Measurements from ENCODE around the gene MS4A2.
"Not testable (repeated sequence)": the region's sequence is repeated elsewhere in the genome, so short reads cannot be mapped to it uniquely, and the experiment has no call there.

MS4A2 gene

DNA sequence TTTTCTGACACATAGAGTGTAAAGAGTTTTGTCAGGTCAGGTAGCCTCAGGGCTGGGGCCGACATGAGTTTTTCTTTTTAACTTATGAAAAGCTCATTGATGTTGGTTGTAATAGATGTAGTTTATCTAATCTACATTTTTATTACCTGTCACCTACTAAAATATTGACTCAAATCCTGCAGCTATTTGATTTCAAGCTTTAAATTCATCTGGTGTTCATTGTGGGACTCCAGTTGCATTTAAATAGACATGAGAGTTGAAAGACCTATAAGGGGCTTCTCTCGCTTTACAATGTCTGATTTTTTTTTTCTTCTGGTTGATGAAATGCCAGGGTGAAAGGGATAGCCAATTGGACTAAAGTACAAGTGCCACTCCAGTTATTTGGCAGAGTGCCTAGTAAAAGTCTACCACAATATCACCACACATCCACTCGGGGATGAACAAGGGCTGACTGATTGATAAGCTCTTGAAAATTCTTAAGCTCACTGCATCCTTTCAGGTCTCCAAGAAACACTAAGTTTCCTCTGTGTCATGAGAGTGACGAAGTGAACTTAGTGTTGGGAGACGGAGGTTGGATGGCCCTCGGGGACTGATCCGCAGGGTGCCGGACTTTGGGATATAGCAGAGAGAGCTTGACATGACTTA lies 16.1 kb downstream of the MS4A2 start:
- not testable (repeated sequence) for DNase-seq

DNA sequence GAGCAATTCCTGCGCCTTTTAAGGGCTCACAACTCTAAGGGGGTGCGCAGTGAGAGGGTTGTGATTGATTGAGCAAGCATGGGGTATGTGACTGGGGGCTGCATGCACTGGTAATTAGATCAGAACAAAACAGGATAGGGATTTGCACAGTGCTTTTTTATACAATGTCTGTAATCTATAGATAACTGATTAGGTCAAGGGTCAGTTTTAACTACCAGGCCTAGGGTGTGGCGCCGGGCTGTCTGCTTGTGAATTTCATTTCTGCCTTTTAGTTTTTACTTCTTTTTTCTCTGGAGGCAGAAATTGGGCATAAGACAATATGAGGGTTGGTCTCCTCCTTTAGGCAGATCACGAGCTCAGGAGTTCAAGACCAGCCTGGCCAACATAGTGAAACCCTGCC lies 20.2 kb downstream of the MS4A2 start:
- not testable (repeated sequence) for DNase-seq

DNA sequence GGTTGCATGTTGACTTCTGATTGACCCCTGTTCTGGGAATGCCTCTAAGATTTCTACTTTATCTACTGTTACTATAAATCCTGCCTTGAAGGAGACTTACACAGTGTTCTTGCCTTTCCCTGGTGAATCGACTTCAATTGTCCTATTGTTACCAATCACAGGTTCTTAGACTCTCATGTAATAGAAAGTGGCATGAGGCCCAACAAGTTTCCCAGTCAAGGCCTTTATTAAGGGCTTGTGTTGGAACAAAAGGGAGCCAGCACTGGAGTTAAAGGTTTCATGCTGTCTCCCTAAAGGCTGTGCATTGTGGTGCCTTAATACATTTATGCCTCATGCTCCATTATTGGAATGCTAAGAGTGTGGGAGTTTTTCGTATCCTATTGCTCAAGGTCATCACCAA lies 23.3 kb downstream of the MS4A2 start:
- no peak for DNase-seq

DNA sequence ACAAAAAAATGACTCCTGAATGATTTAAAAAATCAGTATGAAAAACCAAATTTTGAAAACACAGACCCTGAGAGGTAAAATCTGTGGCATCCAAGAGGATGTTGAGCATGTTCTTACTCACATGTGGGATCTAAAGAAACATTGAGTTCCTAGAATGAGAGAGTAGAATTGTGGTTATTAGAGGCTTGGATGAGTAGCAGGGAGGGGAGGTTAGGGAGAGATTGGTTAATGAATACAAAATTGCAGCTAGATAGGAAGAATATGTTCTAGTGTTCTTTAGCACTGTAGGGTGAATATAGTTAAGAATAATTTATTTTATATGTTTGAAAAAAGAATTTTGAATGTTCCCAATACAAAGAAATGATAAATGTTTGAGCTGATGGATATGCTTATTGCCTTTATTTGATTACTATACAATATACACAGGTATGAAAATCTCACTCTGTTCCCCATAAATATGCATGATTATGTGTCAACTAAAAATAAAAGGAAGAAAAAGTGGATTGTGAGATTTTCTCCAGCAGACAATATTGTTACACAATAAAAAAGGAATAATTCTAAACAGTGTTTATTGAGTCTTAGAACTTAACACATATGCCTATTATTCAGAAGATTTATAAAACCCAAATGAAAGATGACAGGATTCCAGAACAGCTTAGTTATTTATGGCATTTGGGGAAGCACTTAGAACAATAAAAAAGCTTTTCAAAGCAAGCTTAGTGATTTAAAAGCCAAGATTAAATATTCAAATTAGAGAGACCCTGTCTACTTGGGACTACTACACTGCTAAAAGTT lies 28.7 kb downstream of the MS4A2 start:
- DNase-seq: no peak

DNA sequence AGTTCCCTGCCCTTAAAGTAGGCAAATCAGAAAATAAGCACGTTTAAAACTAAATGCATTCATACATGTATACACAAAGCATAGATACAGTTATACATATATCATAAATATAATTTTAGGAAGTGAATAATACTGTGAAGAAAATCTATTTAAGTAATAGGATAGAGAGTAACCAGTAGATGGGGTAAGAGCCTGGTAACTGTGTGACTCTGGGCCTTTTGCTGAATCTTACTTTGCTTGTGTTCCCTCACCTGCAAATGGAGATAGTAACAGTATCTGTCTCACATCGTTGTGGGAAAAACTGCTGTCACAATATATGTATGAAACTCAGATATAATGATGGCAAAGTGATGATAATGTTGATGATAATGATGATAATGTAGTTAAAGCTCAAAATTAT lies 29.9 kb downstream of the MS4A2 start:
- no peak for DNase-seq

DNA sequence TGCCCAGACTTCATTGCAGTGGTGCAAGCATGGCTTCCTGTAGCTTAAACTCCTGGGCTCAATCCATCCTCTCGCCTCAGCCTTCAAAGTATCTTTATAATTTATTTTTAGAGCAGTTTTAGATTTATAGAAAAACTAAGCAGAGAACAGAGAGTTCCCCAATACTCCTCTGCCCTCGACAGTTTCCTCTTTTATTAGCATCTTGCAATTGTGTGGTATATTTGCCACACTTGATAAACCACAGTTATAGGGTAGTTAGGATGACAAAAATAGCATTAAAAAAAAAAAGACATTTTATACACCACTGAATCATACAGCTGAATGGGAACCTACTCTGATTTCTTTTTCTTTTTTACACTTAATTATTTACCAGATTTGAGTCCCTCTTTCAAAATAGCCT lies 31.2 kb downstream of the MS4A2 start:
- no peak for DNase-seq

DNA sequence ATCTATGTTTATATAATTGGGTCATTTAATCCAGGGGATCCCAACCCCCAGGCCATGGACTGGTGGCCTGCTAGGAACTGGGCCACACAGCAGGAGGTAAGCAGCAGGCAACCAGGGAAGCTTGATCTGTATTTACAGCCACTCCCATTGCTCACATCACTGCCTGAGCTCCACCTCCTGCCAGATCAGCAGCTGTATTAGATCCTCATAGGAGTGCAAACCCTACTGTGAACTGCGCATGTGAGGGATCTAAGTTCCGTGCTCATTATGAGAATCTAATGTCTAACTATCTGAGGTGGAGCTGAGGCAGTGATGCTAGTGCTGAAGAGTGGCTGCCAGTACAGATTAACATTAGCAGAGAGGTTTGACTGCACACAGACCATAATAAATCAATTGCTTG lies 32.8 kb downstream of the MS4A2 start:
- no peak for DNase-seq

DNA sequence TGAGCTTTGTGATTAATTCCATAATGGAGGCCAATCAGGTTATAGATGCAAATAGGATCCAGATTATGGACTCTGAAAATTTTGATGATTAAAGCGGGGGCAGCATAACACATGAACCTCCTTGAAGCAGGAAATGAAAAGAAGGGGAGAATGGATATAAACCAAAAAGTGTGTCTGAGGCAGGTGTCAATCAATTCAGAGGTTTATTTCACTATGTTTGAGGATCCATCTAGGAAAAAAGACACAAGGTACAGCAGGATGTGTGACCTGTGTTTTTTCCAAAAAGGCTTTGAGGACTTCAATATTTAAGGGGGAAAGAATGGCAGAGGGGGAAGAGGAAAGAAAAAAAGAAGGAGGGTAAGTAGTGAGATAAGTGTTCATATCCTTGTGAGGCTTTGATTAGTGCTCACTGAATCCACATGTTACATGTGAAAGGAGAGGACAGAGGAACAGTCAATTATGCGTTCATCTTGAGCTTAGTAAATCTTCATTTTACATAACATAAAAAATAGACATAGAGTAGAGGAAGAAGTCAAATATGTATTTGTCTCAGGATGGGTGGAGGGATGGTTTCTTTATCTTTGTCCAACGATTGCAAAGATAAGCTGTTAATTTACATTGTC lies 34.1 kb downstream of the MS4A2 start:
- no peak for DNase-seq

DNA sequence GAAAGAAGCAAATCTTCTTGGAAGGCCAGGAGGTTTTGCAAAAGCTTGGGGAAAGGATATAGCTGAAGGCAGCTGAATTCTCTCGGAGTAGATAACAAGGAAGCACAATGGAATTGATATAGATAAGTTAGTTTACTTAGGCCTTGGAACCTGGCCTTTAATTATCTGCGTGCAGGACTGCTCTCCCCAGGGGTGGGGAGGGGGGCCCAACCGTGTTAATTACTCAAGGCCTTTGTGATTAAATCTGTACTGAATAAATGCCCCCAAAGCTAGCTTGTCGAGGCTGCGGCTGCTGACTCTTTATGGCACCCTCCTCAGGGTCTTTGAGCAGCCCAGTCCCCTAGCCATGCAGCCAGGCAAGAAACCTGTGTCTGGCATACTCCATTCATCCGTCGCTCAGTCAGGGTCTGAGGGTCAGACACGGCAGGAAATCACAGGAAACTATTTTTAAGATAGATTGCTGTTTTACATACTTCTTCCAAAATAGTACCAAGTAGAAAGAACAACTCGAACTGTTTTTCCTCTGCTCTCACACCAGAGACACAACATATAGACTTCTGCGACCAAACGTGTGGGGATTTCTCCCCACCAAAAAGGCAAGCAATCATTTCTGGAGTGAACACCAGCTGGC lies 36.5 kb downstream of the MS4A2 start:
- DNase-seq: no peak

DNA sequence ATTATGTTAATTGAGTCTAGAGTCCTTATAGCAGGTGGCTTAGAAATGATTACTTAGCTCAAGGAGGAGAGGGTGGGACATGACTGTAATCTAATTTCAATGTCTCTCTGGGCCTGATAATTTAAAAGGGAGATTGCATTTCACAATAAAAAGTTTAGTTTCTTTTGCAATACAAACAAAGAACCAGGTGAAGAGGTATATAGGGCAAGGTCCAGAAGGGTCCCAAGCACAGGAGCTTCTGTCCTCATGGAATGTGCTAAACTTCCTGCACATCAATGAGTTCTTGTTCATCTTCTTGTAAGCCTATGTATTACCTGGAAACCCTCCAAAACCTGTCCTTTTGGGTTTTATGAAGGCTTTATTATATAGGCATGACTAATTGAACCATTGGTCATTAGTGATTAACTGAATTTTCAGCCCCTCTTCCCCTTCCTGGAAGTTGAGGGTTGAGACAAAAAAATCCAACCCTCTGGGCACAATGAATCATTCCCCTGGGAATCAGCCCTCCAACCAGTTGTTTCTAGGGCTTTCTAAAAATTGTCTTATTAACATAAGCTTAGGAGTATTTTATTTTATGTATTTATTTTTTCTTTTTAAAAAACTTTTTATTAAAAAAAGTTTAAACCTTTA lies 37.6 kb downstream of the MS4A2 start:
- DNase-seq: no peak

DNA sequence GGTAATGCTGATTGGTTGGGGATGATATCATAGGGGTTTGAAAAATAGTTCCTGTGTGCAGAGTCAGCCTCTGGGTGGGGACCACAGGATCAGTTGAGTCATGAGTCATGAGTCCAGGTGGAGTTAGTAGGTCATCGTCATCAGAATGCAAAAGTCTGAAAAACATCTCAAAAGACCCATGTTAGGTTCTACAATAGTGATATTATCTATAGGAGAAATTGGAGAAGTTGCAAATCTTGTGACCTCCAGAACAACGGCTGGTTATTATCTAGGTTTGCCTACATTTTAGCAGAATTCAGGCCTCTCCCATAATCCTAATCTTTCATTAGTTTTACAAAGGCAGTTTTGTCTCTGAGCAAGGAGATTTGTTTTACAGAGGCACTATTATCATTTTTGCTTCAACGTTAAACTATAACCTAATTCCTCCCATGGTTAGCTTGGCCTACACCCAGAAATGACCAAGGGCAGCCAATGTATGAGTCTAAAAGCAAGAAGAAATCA lies 38.9 kb downstream of the MS4A2 start:
- DNase-seq: no peak

DNA sequence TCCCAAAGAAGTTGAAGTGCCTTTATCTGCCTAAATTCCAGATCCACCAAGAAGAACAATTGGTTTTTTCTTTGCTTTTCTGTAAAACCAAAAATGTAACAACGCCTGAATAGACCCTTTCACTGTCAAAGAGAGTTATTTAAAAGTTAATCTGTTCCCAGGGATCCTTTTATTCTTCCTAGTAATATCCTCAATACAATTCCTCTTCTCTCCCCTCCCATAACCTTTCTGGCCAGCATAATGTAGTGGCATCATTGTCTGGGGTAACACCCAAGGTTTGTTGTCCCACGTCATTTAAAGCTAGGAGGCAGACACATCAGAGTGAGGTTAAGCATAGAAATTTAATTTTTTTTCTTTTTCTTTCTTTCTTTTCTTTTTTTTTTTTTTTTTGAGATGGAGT lies 39.9 kb downstream of the MS4A2 start:
- DNase-seq: no peak

DNA sequence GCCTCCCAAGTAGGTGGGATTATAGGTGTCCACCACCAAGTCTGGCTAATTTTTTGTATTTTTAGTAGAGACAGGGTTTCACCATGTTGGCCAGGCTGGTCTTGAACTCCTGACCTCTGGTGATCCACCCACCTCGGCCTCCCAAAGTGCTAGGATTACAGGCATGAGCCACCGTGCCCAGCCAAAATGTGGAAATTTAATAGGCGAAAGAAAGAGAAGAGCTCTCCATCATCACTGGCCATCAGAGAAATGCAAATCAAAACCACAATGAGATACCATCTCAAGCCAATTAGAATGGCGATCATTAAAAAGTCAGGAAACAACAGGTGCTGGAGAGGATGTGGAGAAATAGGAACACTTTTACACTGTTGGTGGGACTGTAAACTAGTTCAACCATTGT lies 40.4 kb downstream of the MS4A2 start:
- not testable (repeated sequence) for DNase-seq

DNA sequence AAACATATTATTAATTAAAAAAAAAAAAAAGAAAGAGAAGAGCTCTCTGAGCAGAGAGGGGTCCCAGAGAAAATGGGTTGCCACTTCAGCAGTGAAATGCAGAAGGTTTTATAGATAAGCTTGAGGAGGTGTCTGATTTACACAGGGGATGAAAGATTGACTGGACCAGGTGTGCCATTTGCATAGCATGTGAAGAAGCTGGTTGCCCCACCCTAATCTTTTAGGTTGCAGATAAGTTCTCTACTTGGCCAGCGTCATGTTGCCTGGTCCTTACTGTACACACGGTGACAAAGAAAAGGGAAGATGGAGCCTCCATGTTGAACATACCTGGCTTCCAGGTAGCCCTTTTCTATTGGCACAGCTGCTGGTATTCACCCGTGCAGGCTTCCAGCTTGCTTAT lies 41.4 kb downstream of the MS4A2 start:
- no peak for DNase-seq

DNA sequence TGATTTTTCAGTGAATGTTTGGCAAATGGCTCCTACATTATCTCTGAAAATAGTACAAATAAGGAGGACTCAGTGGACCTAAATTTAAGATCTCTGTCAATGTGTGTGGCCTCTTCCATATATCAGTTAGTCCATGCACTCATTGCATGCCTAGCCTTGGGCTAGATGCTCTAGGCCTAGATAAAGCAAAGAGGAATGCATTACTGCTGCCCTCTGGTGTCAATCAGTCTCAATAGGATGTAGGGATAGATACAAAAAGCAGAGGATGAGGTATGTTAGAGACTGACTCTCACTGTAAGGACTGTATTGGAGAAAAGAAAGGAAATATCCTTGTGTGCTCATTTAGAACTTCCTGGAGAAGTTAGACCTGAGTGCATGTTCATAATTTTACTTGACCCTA lies 42.0 kb downstream of the MS4A2 start:
- peak in 1 of 2 donors; percentile 2 for DNase-seq

DNA sequence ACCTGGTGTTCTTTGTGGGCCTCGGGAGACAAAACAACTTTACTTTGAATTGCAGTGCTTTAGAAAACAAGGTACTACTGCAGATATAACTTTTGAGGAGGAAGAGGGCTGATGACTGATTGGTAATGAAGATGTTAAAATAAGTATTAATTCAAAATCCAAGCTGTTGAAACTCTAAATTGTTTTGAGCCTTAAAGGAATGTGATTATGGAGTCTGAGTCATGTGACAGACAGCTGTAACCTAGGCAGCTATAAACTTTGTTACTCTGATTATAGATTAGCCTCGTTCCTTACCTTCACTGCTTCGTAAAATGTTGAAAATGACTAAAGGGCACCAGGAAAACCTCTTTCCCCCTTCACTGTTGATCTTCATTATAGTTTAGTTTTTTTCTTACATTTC lies 43.4 kb downstream of the MS4A2 start:
- no peak for DNase-seq

DNA sequence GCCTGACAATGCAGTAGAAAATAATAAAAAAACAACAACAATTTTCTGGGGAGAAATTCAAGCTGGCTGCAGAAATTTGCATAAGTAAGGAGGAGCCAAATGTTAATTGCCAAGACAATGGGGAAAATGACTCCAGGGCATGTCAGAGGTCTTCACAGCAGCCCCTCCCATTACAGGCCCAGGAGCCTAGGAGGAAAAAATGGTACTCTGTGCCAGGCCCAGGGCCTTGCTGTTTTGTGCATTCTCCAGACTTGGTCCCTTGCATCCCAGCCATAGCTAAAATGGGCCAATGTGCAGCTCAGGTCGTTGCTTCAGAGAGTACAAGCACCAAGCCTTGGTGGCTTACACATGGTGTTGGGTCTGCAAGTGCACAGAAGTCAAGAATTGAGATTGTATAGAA lies 45.5 kb downstream of the MS4A2 start:
- no peak for DNase-seq

DNA sequence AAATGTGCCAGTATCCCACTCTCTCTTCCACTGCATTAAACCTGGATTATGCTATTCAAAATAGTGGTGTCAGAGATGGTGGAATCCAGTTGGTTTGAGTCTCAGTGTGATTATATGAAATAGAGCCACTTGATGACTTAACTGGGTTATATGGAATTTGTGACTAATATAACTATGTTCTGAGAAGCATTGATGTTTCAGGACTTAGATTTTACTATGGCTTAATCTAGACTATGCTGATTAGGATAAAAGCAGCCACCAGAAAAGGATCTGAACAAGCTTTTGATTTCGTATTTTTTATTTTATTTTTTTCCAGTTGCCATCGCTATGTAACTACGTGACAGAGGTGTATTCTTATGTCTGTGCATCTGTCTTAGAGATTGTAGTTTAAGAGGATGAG lies 55.3 kb downstream of the MS4A2 start:
- no peak for DNase-seq

DNA sequence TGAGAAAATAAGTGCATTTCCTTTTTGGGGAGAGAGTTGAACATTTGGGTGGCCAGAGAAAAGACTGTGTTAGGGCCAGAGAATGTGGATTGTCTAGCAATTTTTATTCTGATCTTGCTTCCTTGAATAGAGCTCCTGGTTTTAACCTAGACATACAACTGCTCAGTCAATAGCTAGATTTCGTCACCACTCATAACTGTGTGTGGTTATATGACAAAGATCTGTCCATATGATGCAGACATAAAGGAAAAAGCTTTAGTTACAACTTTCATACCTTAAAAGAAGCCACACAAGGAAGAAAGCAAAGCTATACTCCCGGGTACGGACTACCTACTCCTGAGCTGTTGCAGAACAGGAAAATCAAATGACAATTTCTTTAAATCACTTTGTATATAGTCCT lies 57.2 kb downstream of the MS4A2 start:
- no peak for DNase-seq

Measured in activated CD4-positive, alpha-beta T cell treated with anti-CD3 and anti-CD28 coated beads for 4 hours (primary cell).